Epithelial cell of proximal tubule (primary cell): ENCODE results near the gene DAPK2. TPM values are rescaled to one million over a fixed set of nuclear protein-coding genes. Genes with fewer than 3 reads are reported as not detected.

ENCODE experiments used
- DNase-seq: peaks from one replicate; pipeline ENCODE4 v3.0.0-alpha.2; 2011; ENCODE audit warnings: low read depth
- H3K4me3 ChIP-seq: 2 replicates; pipeline ENCODE4 v1.5.1; 2011; ENCODE audit warnings: low read depth, mild to moderate bottlenecking, low read length
- total RNA-seq: library from RNA; depleted of rRNA; stranded (reverse); fragments of >200 nt; gene quantifications from 2 replicates; pipeline ENCODE4 v1.2.3, GENCODE V29; 2015
- TF ChIP-seq, protein P1 (sequence below): conservative IDR thresholded peaks from 2 replicates; pipeline ENCODE4 v1.5.1; 2012; ENCODE audit warnings: low read depth, mild to moderate bottlenecking, low read length

The DAPK2 gene
- total RNA-seq, 1 donor from 2014 or later: 7.3 TPM

DNA sequence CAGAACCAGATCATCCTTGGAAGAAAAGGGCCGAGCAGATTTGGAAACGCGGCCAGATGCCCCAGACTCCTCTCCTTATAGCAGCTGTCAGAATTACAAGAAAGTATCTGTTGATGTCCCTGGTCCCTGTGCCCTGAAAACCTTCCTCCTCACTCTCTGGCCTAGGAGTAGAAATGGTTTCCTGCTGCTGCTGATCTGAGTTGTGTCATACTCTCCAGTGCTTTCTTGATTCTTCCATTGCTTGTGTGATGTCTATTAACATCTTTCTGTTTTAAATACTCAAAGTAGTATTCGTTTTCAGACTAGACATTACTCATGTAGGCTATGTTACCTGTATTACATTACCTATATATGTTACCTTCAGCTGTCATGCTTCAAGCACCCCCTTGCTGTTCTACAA, 185.7 kb downstream of the DAPK2 start:
- H3K4me3 ChIP-seq: no peak overlapping the region
- TF ChIP-seq, protein P1, sequence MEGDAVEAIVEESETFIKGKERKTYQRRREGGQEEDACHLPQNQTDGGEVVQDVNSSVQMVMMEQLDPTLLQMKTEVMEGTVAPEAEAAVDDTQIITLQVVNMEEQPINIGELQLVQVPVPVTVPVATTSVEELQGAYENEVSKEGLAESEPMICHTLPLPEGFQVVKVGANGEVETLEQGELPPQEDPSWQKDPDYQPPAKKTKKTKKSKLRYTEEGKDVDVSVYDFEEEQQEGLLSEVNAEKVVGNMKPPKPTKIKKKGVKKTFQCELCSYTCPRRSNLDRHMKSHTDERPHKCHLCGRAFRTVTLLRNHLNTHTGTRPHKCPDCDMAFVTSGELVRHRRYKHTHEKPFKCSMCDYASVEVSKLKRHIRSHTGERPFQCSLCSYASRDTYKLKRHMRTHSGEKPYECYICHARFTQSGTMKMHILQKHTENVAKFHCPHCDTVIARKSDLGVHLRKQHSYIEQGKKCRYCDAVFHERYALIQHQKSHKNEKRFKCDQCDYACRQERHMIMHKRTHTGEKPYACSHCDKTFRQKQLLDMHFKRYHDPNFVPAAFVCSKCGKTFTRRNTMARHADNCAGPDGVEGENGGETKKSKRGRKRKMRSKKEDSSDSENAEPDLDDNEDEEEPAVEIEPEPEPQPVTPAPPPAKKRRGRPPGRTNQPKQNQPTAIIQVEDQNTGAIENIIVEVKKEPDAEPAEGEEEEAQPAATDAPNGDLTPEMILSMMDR: no peak
- no peak for DNase-seq

- DNase-seq: no peak
- TF ChIP-seq, protein P1: no peak
- H3K4me3 ChIP-seq: no peak overlapping the region
Measured at GRCh38 chr15:63860155-63860554, 186.1 kb downstream of the DAPK2 start.

DNA sequence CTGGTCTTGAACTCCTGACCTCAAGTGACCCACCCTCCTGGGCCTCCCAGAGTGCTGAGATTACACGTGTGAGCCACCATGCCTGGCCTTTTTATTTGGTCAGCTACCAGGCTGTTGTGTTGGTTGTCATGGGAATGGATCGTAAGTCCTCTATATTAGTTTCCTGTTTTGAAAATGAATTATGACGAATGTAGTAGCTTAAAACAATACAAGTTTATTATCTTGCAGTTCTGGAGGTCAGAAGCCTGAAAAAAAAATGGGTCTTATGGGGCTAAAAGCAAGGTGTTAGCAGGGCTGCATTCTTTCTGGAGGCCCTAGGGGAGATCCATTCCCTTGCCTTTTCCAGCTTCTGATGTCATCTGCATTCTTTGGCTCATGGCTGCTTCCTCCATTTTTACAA, 187.4 kb downstream of the DAPK2 start:
- DNase-seq: no peak
- TF ChIP-seq, protein P1: no peak
- H3K4me3 ChIP-seq: no peak overlapping the region

- no peak for DNase-seq
- TF ChIP-seq, protein P1: no peak
- H3K4me3 ChIP-seq: no peak overlapping the region
Measured at GRCh38 chr15:63858448-63858847, 187.8 kb downstream of the DAPK2 start.

DNA sequence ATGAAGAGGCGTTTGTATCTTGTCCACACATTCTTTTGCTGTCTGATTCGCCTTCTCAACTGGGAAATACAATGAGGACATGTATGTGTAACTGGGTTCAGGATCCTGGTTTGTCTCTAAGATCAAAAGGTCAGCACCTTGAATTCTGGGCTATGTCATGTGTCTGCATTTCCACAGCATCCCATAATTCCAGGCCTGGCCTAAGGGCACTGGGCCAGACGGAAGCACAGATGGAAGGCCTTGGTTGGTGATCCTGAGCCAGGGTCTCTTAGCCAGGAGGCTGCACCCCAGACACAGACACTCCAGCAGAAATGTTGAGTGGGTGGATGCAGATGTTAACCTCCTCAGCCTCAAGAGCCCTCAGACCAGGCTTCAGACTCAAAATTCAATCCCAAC, 188.8 kb downstream of the DAPK2 start:
- no peak for DNase-seq
- TF ChIP-seq, protein P1: no peak
- H3K4me3 ChIP-seq: no peak overlapping the region

Other genes with a start within 250 kb of the DAPK2 start
- 13.5 and 22.3 TPM in 2 replicates for gene HERC1, start 212.5 kb downstream of the DAPK2 start, total RNA-seq
- 92.3 and 101 TPM in 2 replicates for gene CIAO2A, start 47.4 kb upstream of the DAPK2 start, total RNA-seq
- gene SNX1, start 49.5 kb upstream of the DAPK2 start, total RNA-seq: 15.3 and 25.7 TPM in 2 replicates
- 0.86 and 1.2 TPM in 2 replicates for gene SNX22, start 105.2 kb upstream of the DAPK2 start, total RNA-seq
- gene PPIB, start 116.5 kb upstream of the DAPK2 start, total RNA-seq: 515 and 693 TPM in 2 replicates